ENCODE measurements around the gene PTPRN2. TPM values are rescaled to one million over a fixed set of nuclear protein-coding genes. Genes with fewer than 3 reads are reported as not detected.
"Not testable (repeated sequence)": the region's sequence is repeated elsewhere in the genome, so short reads cannot be mapped to it uniquely, and the experiment has no call there.

Gene PTPRN2
- total RNA-seq, 2 experiments from 2014 or later, result 4.7 to 4.8 TPM

DNA sequence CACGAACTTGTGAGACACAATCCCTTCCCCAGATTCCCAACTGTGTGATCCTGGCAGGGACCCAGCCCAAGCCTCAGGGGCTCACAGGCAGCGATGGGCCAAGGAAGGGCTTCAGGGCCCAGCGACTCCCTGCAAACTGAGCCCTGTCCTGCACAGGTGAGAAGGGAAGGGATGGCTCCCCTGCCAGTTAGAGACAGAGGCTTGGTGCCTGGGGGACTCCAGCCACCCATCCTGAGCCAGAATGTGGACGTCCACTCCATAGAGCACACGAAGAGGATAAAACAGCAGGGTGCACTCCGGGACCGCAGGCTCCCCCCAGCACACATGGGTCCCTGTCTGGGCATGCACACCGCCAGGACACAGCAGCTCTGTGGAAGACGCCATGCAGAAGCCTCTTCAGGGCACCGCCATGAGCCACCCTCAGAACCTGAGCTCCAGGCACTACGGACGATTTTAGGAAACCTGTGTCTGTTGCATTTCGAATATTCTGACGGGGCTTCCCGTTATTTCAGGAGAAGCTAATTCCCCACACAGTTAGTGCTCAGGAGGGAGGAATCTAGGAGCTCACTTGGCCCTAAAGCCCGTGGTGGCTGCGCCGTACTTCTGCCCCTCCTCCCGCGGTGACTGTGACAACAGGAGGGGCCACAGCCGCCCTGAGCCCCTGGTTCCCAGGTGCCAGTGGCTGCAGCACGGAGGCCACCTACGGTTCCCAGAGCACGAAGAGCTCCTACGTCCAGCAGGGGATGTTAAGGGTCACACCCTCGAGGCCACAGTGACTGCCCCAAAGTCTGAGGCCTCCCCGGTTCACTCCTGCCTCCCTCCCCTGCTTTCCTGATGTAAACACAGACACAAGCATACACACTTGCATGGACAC, 326.0 kb downstream of the PTPRN2 start:
- Mint-ChIP-seq H3K27ac (no peak overlapping the region), H3K4me1 (no peaks in the 10 kb centered on the region), H3K27me3 (no peaks in the 10 kb centered on the region), H3K4me3 (no peak overlapping the region), H3K9me3 (peaks cover 26% of the 10 kb centered on the region), H3K36me3 (ENCODE audit: low read depth) (no peaks in the 10 kb centered on the region)
- ChIA-PET POLR2A (no interaction called here), CTCF (no interaction called here)
- DNase-seq, result no peak

DNA sequence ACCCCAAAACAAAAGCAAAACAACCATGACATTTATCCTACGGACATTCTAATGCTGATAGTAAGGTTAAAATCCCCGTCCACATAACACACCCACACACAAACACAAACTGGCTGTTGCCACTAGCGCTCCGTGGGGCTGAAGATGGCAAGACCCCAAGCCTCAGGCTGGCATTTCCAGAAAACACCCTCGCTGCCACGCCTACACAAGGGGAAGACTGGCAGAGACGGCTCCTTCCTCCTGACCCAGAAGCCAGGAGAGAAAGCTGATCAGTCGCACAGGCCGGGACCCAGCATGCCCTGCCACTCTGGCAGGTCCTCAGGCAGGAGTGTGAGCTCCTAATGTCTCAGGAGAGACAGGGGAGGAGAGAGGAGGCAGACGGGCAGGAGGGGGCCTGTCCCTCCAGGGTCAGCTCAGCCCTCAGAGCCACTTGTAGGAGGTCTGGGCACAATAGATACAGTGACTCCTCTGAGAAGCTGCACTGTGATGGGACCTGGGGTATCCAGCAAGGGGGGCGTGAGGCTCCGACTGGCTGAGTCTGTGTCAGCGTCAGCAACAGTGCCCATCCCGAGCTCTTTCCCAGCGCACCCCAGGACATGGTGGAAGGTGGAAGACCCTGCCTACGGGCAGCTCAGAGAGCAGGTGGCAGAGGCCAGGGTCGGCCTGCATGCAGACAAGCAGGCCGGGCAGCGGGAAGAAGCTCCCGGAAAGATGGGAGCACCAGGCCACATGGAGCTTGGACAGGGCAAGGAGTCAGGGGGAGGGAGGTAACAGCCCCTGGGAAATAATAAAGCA, 326.9 kb downstream of the PTPRN2 start:
- POLR2A ChIA-PET, result no interaction called here
- no peaks in the 10 kb centered on the region for H3K4me1 Mint-ChIP-seq
- no peak for DNase-seq

DNA sequence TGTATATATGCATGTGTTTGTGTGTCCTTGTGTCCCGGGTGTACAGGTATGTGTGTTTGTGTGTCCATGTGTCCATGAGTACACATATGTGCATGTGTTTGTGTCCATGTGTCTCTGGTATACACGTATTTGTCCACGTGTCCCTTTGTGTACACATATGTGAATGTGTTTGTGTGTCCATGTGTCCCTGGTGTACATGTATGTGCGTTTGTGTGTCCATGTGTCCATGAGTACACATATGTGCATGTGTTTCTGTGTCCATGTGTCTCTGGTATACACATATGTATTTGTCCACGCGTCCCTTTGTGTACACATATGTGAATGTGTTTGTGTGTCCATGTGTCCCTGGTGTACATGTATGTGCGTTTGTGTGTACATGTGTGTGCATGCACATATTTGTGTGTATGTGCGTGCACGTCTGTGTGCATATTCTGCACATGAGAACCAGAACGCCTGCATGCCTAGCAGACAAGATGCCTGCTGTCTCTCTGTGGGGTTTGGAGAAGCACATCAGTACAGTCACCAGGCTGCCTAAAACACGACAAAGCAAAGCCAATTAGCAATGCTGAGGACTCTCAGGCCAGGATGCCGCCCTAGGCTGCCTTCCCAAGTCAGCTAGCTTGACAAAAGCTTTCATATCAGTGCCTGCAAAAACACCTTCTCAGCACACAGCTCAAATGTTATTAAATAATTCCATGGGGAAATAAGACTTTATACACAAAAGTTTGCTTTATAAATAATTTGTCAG, 327.8 kb downstream of the PTPRN2 start:
- H3K27me3 Mint-ChIP-seq, result no peaks in the 10 kb centered on the region
- no peak for DNase-seq
- no peak overlapping the region for H3K27ac Mint-ChIP-seq
- H3K36me3 Mint-ChIP-seq (ENCODE audit: low read depth), result no peaks in the 10 kb centered on the region
- no peaks in the 10 kb centered on the region for H3K4me1 Mint-ChIP-seq
- no peak overlapping the region for H3K4me3 Mint-ChIP-seq
- ChIA-PET CTCF (no interaction called here), POLR2A (no interaction called here)
- peaks cover 30% of the 10 kb centered on the region for H3K9me3 Mint-ChIP-seq

More for the DNA sequence above, 326.9 kb downstream of the PTPRN2 start:
- Mint-ChIP-seq H3K4me3 (no peak overlapping the region), H3K9me3 (peaks cover 27% of the 10 kb centered on the region), H3K27ac (no peak overlapping the region), H3K36me3 (ENCODE audit: low read depth) (no peaks in the 10 kb centered on the region), H3K27me3 (no peaks in the 10 kb centered on the region)
- CTCF ChIA-PET, result no interaction called here

GRCh38 chr7:158259141-158259540, 328.5 kb downstream of the PTPRN2 start:
- H3K36me3 Mint-ChIP-seq (ENCODE audit: low read depth), result no peaks in the 10 kb centered on the region
- CTCF ChIA-PET, result no interaction called here
- DNase-seq, result no peak
- POLR2A ChIA-PET, result no interaction called here
- H3K9me3 Mint-ChIP-seq, result peaks cover 30% of the 10 kb centered on the region
- H3K27me3 Mint-ChIP-seq, result no peaks in the 10 kb centered on the region
- no peak overlapping the region for H3K4me3 Mint-ChIP-seq
- H3K4me1 Mint-ChIP-seq, result no peaks in the 10 kb centered on the region
- no peak overlapping the region for H3K27ac Mint-ChIP-seq

GRCh38 chr7:158258411-158259130, 329.1 kb downstream of the PTPRN2 start:
- Mint-ChIP-seq H3K4me3 (no peak overlapping the region), H3K9me3 (peaks cover 29% of the 10 kb centered on the region), H3K4me1 (no peaks in the 10 kb centered on the region), H3K27me3 (no peaks in the 10 kb centered on the region), H3K27ac (no peak overlapping the region), H3K36me3 (ENCODE audit: low read depth) (no peaks in the 10 kb centered on the region)
- no peak for DNase-seq
- POLR2A ChIA-PET, result no interaction called here
- CTCF ChIA-PET, result no interaction called here

DNA sequence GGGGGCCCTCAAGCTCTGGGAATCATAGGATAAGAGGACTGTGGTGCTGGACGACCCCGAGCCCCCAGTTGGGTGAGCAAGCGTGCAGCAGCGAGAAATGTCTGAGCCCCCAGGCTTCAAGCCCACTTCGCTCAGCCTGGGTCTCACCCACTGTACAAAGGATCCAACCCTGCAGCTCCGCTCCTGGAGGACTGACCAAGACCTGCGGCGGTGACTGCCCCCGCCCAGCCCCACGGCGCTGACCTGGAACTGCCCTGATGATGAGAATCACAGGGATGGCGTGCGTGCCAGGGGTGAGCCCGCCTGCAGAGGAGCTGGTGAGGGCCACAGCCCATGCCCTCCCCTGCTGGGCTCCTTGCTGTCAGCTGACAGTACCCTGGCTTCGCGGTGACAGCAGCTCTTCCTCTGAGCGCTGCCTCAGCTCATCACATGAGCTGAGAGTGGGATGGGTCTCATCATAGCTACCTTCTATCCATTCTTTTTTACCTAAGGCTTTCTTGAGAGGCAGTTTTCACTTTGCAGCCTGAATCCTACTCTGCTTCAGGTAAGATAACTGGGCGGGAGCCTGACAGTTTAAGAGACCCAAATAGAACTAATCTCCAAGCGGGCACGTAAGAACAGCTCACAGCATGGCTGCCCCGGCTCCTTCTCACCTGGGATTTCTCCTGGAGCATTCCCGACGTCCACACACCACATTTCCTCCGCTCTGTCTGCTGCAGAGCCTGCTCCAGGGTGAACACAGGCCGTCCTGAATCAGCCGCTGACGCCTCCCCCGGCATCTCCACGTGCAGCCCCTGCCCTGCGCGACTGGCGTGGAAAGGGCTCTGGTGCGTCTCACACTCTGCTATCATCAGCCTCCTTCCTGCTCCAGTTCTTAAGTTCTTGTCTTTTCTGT, 329.9 kb downstream of the PTPRN2 start:
- Mint-ChIP-seq H3K9me3 (peaks cover 29% of the 10 kb centered on the region), H3K4me1 (no peaks in the 10 kb centered on the region), H3K27ac (no peak overlapping the region), H3K36me3 (ENCODE audit: low read depth) (no peaks in the 10 kb centered on the region), H3K4me3 (no peak overlapping the region), H3K27me3 (no peaks in the 10 kb centered on the region)
- no peak for DNase-seq
- CTCF ChIA-PET, result no interaction called here
- POLR2A ChIA-PET, result no interaction called here

DNA sequence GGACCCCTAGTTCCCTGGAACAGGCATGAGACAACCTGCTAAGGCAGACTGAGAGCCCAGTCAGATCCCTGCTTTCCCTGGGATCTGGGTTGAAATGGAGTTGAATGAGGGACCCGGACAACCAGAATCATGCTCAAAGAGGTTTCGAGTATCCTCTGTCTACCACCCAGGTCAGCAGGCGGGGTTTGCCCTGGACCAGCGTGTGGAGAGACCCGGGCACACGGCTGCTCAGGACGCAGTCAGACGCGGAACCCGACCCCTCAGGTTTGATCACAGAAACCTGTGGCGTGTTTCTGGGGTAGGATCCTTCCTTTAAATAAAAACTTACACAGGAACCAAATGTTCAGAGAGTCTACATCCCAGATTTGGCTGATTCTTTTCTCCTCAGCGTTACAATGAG, 330.6 kb downstream of the PTPRN2 start:
- H3K27me3 Mint-ChIP-seq, result no peaks in the 10 kb centered on the region
- H3K27ac Mint-ChIP-seq, result no peak overlapping the region
- no peak overlapping the region for H3K4me3 Mint-ChIP-seq
- ChIA-PET POLR2A (no interaction called here), CTCF (no interaction called here)
- DNase-seq, result no peak
- H3K9me3 Mint-ChIP-seq, result peaks cover 29% of the 10 kb centered on the region
- H3K4me1 Mint-ChIP-seq, result no peaks in the 10 kb centered on the region
- no peaks in the 10 kb centered on the region for H3K36me3 Mint-ChIP-seq (ENCODE audit: low read depth)

DNA sequence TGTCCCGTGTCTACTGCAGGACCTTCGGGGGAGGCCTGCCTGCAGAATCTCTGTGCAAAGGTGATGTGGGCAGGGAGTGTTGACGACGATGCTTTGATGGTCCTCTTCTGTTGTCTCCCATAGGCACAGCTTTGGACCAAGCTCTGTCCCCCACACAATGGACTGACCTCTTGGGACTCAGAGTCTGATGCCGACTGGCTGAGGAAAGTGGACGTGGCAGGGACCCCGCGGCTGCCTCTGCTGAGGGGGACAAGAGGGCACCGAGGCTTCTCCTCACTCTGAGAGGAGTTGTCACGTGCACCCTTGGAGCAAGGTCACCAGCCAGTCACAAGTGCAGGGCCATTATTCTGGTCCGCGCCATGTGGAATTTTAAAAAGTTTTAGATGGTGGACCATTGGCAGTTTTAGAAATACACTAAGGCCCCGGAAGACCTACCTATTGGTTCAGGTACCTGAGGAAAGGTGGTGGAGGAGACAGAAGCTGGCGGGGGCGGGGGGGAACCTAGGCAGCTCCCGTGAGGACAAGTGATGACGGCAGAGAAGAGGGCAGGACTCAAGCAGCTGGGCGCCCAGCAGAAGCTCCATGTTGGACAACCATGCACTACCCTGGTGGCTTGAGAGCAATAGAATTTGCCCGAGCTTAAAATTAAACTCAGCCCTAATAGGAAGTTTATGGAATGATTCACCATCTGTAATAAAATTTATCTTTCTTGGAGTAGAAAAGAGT, 331.4 kb downstream of the PTPRN2 start:
- POLR2A ChIA-PET, result no interaction called here
- Mint-ChIP-seq H3K27me3 (no peaks in the 10 kb centered on the region), H3K27ac (no peak overlapping the region), H3K4me1 (no peaks in the 10 kb centered on the region), H3K36me3 (ENCODE audit: low read depth) (no peaks in the 10 kb centered on the region), H3K9me3 (peaks cover 33% of the 10 kb centered on the region), H3K4me3 (no peak overlapping the region)
- no peak for DNase-seq
- CTCF ChIA-PET, result no interaction called here

GRCh38 chr7:158255558-158255957, 332.1 kb downstream of the PTPRN2 start:
- Mint-ChIP-seq H3K36me3 (ENCODE audit: low read depth) (no peaks in the 10 kb centered on the region), H3K4me3 (no peak overlapping the region), H3K27me3 (no peaks in the 10 kb centered on the region), H3K27ac (no peak overlapping the region), H3K9me3 (peaks cover 36% of the 10 kb centered on the region), H3K4me1 (no peaks in the 10 kb centered on the region)
- CTCF ChIA-PET, result no interaction called here
- DNase-seq, result no peak
- POLR2A ChIA-PET, result no interaction called here

DNA sequence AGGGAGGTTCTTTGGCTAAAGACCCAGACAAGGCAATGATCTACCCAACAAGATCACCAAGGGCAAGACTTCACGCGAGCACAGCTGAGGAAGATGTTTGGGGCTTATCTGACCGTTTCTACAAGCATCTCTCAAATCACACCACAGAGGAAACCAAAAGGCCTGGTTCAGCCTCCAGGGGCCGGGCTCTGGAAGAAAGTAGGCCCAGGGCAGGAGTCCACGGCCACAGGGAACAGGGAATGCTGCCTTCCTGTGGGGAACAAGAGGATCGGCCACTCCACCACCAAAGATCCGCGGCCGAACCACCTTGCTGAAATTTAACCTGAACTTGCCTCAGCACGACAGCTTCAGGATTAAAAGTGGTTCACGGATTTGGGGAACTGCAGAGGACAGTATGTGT, 332.5 kb downstream of the PTPRN2 start:
- CTCF ChIA-PET, result no interaction called here
- H3K36me3 Mint-ChIP-seq (ENCODE audit: low read depth), result no peaks in the 10 kb centered on the region

GRCh38 chr7:158253670-158254045, 334.0 kb downstream of the PTPRN2 start:
- peaks cover 24% of the 10 kb centered on the region for H3K9me3 Mint-ChIP-seq
- H3K27ac Mint-ChIP-seq; H3K4me3 Mint-ChIP-seq; CTCF ChIA-PET; H3K27me3 Mint-ChIP-seq; POLR2A ChIA-PET; DNase-seq; H3K36me3 Mint-ChIP-seq (ENCODE audit: low read depth); H3K4me1 Mint-ChIP-seq: not testable (repeated sequence)

More for the DNA sequence above, 332.5 kb downstream of the PTPRN2 start:
- no peak for DNase-seq
- Mint-ChIP-seq H3K27me3 (no peaks in the 10 kb centered on the region), H3K4me1 (no peaks in the 10 kb centered on the region), H3K27ac (no peak overlapping the region), H3K4me3 (no peak overlapping the region), H3K9me3 (peaks cover 36% of the 10 kb centered on the region)
- POLR2A ChIA-PET, result no interaction called here
